Fibroblast of skin of left biceps (primary cell): ENCODE data around the gene NEXMIF.
"Not testable (repeated sequence)": the region's sequence is repeated elsewhere in the genome, so short reads cannot be mapped to it uniquely, and the experiment has no call there.

Experiments used
- DNase-seq, 2 experiments: peaks; one replicate each; pipeline ENCODE4 v3.0.0-alpha.2; 2013; ENCODE audit warnings: low read depth in 2 of 2

The NEXMIF gene

DNA sequence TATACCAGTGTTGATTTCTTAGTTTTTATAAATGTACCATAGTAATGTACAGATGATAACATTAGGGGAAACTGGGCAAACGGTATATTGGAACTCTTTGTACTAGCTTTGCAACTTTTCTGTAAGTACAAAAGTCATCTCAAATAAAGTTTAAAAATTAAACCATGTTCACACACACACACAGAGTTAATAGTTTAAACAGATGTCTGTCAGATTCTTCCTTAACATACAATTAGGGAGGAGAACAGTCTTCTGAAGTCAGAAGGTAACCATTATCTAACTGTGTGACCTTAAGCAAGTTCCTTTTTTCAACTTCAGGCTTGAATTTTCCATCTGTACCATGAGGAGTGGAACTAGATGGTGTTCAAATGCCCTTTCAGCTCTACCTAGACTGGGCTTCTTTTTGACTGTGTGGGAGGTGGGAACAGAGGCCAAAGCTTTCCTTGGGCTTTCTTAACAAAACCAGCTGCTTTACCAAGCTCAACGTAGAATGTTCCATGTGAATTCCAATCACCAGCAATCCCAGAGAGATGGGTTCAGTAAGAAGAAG, 127.8 kb downstream of the NEXMIF start:
- no peak for DNase-seq

- no peak for DNase-seq
Observed at GRCh38 chrX:74788545-74789086, 136.6 kb downstream of the NEXMIF start.

- no peak for DNase-seq
Observed at GRCh38 chrX:74784629-74785028, 140.6 kb downstream of the NEXMIF start.

DNA sequence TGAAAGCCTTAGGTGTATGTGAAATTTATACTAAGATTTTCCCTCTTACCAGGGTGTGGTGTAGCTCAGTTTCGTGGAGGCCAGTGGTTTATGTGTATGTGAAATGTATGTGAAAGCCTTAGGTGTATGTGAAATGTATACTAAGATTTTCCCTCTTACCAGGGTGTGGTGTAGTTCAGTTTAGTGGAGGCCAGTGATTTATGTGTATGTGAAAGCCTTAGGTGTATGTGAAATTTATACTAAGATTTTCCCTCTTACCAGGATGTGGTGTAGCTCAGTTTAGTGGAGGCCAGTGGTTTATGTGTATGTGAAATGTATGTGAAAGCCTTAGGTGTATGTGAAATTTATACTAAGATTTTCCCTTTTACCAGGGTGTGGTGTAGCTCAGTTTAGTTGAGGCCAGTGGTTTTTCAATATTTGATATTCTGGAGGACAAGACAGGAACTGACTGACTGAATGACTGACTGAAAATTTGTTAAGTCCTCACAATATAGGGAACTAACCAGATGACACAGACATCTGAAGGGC, 143.7 kb downstream of the NEXMIF start:
- DNase-seq, result no peak

- no peak for DNase-seq
Observed at GRCh38 chrX:74779175-74779574, 146.1 kb downstream of the NEXMIF start.

DNA sequence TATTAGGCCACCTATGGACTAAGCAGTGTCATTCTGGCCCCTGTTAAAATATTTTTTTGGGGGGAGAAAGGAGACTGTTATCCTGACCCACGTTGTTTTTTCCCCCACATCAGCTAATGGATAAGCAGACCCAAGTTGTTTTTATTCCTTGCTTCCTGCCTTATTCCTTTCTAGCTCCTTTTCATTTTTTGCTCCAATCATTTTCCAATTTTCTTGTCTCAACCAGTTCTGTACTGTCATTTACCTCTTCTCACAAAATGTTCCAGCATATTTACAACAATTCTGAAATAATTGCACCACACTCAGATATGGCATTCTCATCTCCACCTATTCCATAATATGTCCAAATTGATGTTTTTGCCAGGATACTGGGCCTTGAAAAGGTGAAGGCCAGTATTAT, 150.3 kb downstream of the NEXMIF start:
- no peak for DNase-seq

DNA sequence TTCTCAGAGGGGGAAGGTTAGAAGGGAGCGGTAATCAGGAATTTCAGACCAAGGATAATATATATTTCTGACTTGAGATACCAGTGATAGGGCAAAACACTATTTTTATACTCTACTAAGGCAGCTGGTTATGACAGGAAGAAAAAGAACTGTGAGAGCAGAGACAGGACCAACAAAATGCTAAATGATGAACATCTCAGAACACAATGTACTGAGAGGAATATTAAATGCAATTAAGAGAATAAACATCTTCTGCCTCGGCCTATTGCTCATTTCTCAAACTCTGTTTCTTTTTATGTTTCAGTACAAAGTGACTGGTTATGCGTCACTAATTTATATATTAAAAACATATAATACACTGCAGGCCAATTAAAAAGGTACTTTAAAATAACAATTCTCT, 188.8 kb downstream of the NEXMIF start:
- DNase-seq, result no peak

GRCh38 chrX:74705269-74705668, 220.0 kb downstream of the NEXMIF start:
- no peak for DNase-seq

DNA sequence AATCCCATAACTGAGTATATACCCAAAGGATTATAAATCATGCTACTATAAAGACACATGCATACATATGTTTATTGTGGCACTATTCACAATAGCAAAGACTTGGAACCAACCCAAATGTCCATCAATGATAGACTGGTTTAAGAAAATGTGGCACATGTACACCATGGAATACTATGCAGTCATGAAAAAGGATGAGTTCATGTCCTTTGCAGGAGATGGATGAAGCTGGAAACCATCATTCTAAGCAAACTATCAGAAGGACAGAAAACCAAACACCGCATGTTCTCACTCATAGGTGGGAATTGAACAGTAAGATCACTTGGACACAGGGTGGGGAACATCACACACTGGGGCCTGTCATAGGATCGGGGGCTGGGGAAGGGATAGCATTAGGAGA, 223.9 kb downstream of the NEXMIF start:
- not testable (repeated sequence) for DNase-seq

- DNase-seq, result no peak
Observed at GRCh38 chrX:74684466-74684865, 240.8 kb downstream of the NEXMIF start.
